Lower leg skin (tissue), 3 donors: ENCODE measurements around the gene ZNF669.
"Not testable (repeated sequence)": the region's sequence is repeated elsewhere in the genome, so short reads cannot be mapped to it uniquely, and the experiment has no call there.

ENCODE experiments used
- CTCF ChIP-seq, 3 donors: fragments of 450-650 bp; IDR thresholded peaks; one replicate each; pipeline ENCODE4 v1.5.1; 2016; ENCODE audit warnings: antibody characterized with exemption in 3 of 3, mild to moderate bottlenecking in 3 of 3, moderate library complexity in 2 of 3
- POLR2A ChIP-seq, 2 donors: fragments of 450-650 bp; IDR thresholded peaks; one replicate each; pipeline ENCODE4 v1.6.1; 2016 to 2017; ENCODE audit warnings: antibody characterized with exemption in 2 of 2, mild to moderate bottlenecking in 1 of 2, moderate library complexity in 1 of 2

GRCh38 chr1:247120408-247120668 is 16.2 kb upstream of the ZNF669 start:
- TF ChIP-seq CTCF, POLR2A (IDR thresholded peaks at IDR 0.05): not testable (repeated sequence)
